Heart left ventricle (tissue), 13 donors: ENCODE results near the gene LY9.
"Not testable (repeated sequence)": the region's sequence is repeated elsewhere in the genome, so short reads cannot be mapped to it uniquely, and the experiment has no call there.

ENCODE experiments used
- CTCF ChIP-seq, 12 donors: fragments of 200-600 bp; sonication (generic) in 4 of 12; IDR thresholded peaks; one replicate each; pipeline versions ENCODE4 v1.5.0 to v1.8.0; 2018 to 2022; ENCODE audit warnings: antibody characterized with exemption in 12 of 12, mild to moderate bottlenecking in 5 of 12
- POLR2A ChIP-seq, 2 donors: fragments of 450-650 bp; IDR thresholded peaks; one replicate each; pipeline ENCODE4 v1.6.1; 2017; ENCODE audit warnings: antibody characterized with exemption in 2 of 2, mild to moderate bottlenecking in 2 of 2, moderate library complexity in 2 of 2
- donor health status: ischemic (EF 13 %, LVEDD 7.1; RV severe dilation, severe dysfunction).
- donor health status: DM: no; HTN: yes; CAD: no.
- donor health status: DM: no; HTN: no; CAD: no.
- donor health status: ischemic (EF 25% LVEDD 6.9; RV normal size, moderate dysfunction).
- donor health status: ischemic (EF 25% LVEDD 5.7; RV mildly dilated, moderate dysfunction).
- donor health status: ischemic (EF 35%, LVEDD 5.7; RV mildly dilated, moderate dysfunction).
- donor health status: nonischemic (EF 11% LVEDD 7.7; RV severe dilation, severe dysfunction).
- donor health status: DM: yes; HTN: yes; CAD: no.
- donor health status: PGD.
- donor health status: ischemic (EF 29% LVEDD 5.4; RV normal size, mild dysfunction).
- donor health status: nonischemic (EF 23%, LVEDD 6.1; RV moderate dilation, normal function).

DNA sequence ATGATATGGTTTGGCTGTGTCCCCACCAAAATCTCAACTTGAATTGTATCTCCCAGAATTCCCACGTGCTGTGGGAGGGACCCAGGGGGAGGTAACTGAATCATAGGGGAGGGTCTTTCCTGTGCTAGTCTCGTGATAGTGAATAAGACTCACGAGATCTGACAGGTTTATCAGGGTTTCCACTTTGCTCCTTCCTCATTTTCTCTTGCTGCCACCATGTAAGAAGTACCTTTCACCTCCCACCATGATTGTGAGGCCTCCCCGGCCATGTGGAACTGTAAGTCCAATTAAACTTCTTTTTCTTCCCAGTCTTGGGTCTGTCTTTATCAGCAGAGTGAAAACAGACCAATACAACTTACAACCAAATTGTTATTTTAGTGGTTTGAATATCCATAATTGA, 71.7 kb downstream of the LY9 start:
- TF ChIP-seq CTCF, POLR2A (IDR thresholded peaks at IDR 0.05): not testable (repeated sequence)
